Fibroblast of lung (primary cell): Measurements from ENCODE around the gene SLC4A5. TPM values are rescaled to one million over a fixed set of nuclear protein-coding genes. Genes with fewer than 3 reads are reported as not detected.

ENCODE experiments used
- DNase-seq, 2 donors: peaks; one replicate each; pipeline versions ENCODE4 v3.0.0 to v3.0.0-alpha.2; 2010; ENCODE audit warnings: low read depth in 2 of 2
- H2AFZ ChIP-seq: 2 replicates; pipeline ENCODE4 v1.5.1; 2012; ENCODE audit warnings: low read length, control low read depth, inconsistent platforms
- H3K27ac ChIP-seq: 2 replicates; pipeline ENCODE4 v1.5.1; 2011; ENCODE audit warnings: low read length, control low read depth; ENCODE audit not compliant: insufficient read depth
- H3K27me3 ChIP-seq: 2 replicates; pipeline ENCODE4 v1.5.1; 2011; ENCODE audit warnings: mild to moderate bottlenecking, low read length; ENCODE audit not compliant: control insufficient read depth, insufficient read depth
- H3K36me3 ChIP-seq: 2 replicates; pipeline ENCODE4 v1.5.1; 2011; ENCODE audit warnings: low read length; ENCODE audit not compliant: control insufficient read depth, insufficient read depth
- H3K4me1 ChIP-seq: 2 replicates; pipeline ENCODE4 v1.5.1; 2011; ENCODE audit warnings: low read length; ENCODE audit not compliant: control insufficient read depth, insufficient read depth; ENCODE audit errors: extremely low read depth
- H3K4me2 ChIP-seq: 2 replicates; pipeline ENCODE4 v1.5.1; 2011; ENCODE audit warnings: low read length, control low read depth; ENCODE audit not compliant: insufficient read depth; ENCODE audit errors: extremely low read depth
- H3K4me3 ChIP-seq, 4 experiments: fragments of 200-600 bp in 1 of 4; sonication (generic) in 1 of 4; replicated peaks in 1 of 4; 2 replicates each; pipeline ENCODE4 v1.5.1; 2011 to 2016; ENCODE audit warnings: low read length in 4 of 4, low read depth in 3 of 4, mild to moderate bottlenecking in 3 of 4, control low read depth in 2 of 4, inconsistent platforms in 1 of 4, mixed read lengths in 1 of 4; ENCODE audit not compliant: insufficient read depth in 1 of 4; ENCODE audit errors: control extremely low read depth in 1 of 4
- H3K79me2 ChIP-seq: 2 replicates; pipeline ENCODE4 v1.5.1; 2012; ENCODE audit warnings: mild to moderate bottlenecking, low read length, inconsistent platforms; ENCODE audit not compliant: control insufficient read depth, insufficient read depth
- H3K9ac ChIP-seq: 2 replicates; pipeline ENCODE4 v1.5.1; 2011; ENCODE audit warnings: mild to moderate bottlenecking, low read length, control low read depth; ENCODE audit not compliant: insufficient read depth
- H3K9me3 ChIP-seq: 2 replicates; pipeline ENCODE4 v1.5.1; 2012; ENCODE audit warnings: low read depth, low read length; ENCODE audit not compliant: control insufficient read depth, insufficient read depth
- H4K20me1 ChIP-seq: 2 replicates; pipeline ENCODE4 v1.5.1; 2011; ENCODE audit warnings: low read length; ENCODE audit not compliant: control insufficient read depth, insufficient read depth; ENCODE audit errors: extremely low read depth
- CTCF ChIP-seq, 2 donors: IDR thresholded peaks in 1 of 2; conservative IDR thresholded peaks in 1 of 2; 1 replicate in 1 of 2; 2 replicates in 1 of 2; pipeline ENCODE4 v1.5.1; 2011 to 2012; ENCODE audit warnings: low read length in 2 of 2, control low read depth in 1 of 2, inconsistent platforms in 1 of 2, low read depth in 1 of 2, mild to moderate bottlenecking in 1 of 2
- EZH2 ChIP-seq: IDR thresholded peaks from 2 replicates; pipeline ENCODE4 v1.5.1; 2012; ENCODE audit warnings: low read length, control low read depth, mild to moderate bottlenecking; ENCODE audit errors: missing control alignments
- polyA plus RNA-seq, 2 donors: library from polyadenylated mRNA; depleted of rRNA in 1 of 2; stranded (reverse) in 1 of 2; unstranded in 1 of 2; fragments of >200 nt; gene quantifications; 2 replicates each; pipeline ENCODE4 v1.2.1, GENCODE V29; 2011 to 2012; ENCODE audit warnings: missing spikeins in 1 of 2
- total RNA-seq: library from RNA; depleted of rRNA; stranded (reverse); fragments of >200 nt; gene quantifications from 2 replicates; pipeline ENCODE4 v1.2.1, GENCODE V29; 2014

SLC4A5 gene
- total and polyA plus RNA-seq, 2 donors (not counting 1 experiment from before 2014, with no cell fraction given), result 0.12 to 0.17 TPM

GRCh38 chr2:74206180-74206688, 137.0 kb downstream of the SLC4A5 start:
- Histone ChIP-seq H3K4me1 (peaks cover 10% of the 10 kb centered on the region), H3K9ac (no peak overlapping the region), H3K9me3 (no peaks in the 10 kb centered on the region), H3K27me3 (no peaks in the 10 kb centered on the region), H3K27ac (peak overlapping the region; percentile 80), H3K4me3 (no peak overlapping the region), H2AFZ (no peak overlapping the region), H3K36me3 (peaks cover 4% of the 10 kb centered on the region), H3K79me2 (peaks cover 46% of the 10 kb centered on the region), H3K4me2 (no peak overlapping the region), H4K20me1 (no peaks in the 10 kb centered on the region)
- DNase-seq, result peak; percentile 38 to 79
- no peak for TF ChIP-seq EZH2
- TF ChIP-seq CTCF (conservative IDR thresholded peaks at IDR 0.05 in 1 of 2, IDR thresholded peaks at IDR 0.05 in 1 of 2; ENCODE audit: low read depth in 1 of 2, low read length in 2 of 2), result no peak

- H3K4me2 ChIP-seq, result no peak overlapping the region
- H3K9ac ChIP-seq, result no peak overlapping the region
- H3K4me1 ChIP-seq, result peaks cover 12% of the 10 kb centered on the region
- TF ChIP-seq EZH2, result no peak
- no peak for TF ChIP-seq CTCF (conservative IDR thresholded peaks at IDR 0.05 in 1 of 2, IDR thresholded peaks at IDR 0.05 in 1 of 2; ENCODE audit: low read depth in 1 of 2, low read length in 2 of 2)
- peaks cover 4% of the 10 kb centered on the region for H3K36me3 ChIP-seq
- H3K9me3 ChIP-seq, result no peaks in the 10 kb centered on the region
- DNase-seq, result no peak
- H3K79me2 ChIP-seq, result peaks cover 53% of the 10 kb centered on the region
- no peak overlapping the region for H3K4me3 ChIP-seq
- no peaks in the 10 kb centered on the region for H3K27me3 ChIP-seq
- no peaks in the 10 kb centered on the region for H4K20me1 ChIP-seq
- no peak overlapping the region for H2AFZ ChIP-seq
- H3K27ac ChIP-seq, result peak overlapping the region; percentile 80
Observed at GRCh38 chr2:74205596-74205995, 137.6 kb downstream of the SLC4A5 start.

GRCh38 chr2:74205113-74205512, 138.1 kb downstream of the SLC4A5 start:
- Histone ChIP-seq H3K4me1 (peaks cover 12% of the 10 kb centered on the region), H3K27me3 (no peaks in the 10 kb centered on the region), H3K4me2 (no peak overlapping the region), H3K27ac (no peak overlapping the region), H3K9me3 (no peaks in the 10 kb centered on the region), H3K9ac (no peak overlapping the region), H3K4me3 (no peak overlapping the region), H2AFZ (no peak overlapping the region), H4K20me1 (no peaks in the 10 kb centered on the region), H3K36me3 (peaks cover 4% of the 10 kb centered on the region), H3K79me2 (peaks cover 57% of the 10 kb centered on the region)
- no peak for TF ChIP-seq EZH2
- no peak for TF ChIP-seq CTCF (conservative IDR thresholded peaks at IDR 0.05 in 1 of 2, IDR thresholded peaks at IDR 0.05 in 1 of 2; ENCODE audit: low read depth in 1 of 2, low read length in 2 of 2)
- no peak for DNase-seq
